AML-193 (cell line): ENCODE results near the gene MTFMT.
"Not testable (repeated sequence)": the region's sequence is repeated elsewhere in the genome, so short reads cannot be mapped to it uniquely, and the experiment has no call there.

Experiments used
- DNase-seq, 2 experiments: peaks; one replicate each; lab custom pipeline; 2025; lab: John Stamatoyannopoulos, UW

MTFMT gene

DNA sequence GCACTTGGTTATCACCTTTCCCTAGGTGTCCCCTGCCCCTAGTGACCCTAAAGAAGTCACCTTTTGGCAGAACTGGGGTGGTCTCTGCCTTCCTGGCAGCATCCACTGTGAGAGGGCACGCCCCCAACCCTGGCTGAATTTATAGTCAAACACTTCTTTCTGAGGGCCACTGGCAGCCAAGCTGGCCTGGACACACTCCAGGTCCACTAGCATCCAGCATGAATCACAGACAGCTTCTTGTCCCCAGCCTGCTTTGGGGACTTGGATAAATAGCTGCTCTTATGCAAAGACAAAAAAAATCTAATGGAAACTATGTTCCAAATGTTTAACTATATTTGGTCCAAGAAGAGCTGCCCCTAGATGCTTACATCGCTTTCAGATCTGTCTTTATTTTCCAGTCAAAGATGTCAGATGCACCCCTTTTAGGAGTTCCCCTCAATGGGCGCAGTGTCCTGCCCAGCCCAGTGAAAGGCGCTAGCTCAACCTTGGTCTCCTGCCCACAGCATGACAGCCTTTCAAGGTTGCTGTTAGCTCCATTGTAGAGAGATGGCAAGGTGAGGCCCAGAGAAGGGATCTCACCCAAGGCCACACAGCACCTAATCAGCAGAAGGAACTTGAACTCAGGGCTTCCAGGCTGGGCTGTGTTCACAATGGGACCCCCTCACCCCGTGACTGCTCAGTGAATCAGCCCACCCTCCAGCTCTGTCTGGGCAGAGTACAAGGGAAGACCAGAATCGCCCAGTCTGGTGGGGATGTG is 31.4 kb upstream of the MTFMT start:
- DNase-seq, result no peak

- DNase-seq, result no peak
Observed at GRCh38 chr15:65059931-65060596, 30.6 kb upstream of the MTFMT start.

- no peak for DNase-seq
Observed at GRCh38 chr15:65059369-65059750, 29.9 kb upstream of the MTFMT start.

DNA sequence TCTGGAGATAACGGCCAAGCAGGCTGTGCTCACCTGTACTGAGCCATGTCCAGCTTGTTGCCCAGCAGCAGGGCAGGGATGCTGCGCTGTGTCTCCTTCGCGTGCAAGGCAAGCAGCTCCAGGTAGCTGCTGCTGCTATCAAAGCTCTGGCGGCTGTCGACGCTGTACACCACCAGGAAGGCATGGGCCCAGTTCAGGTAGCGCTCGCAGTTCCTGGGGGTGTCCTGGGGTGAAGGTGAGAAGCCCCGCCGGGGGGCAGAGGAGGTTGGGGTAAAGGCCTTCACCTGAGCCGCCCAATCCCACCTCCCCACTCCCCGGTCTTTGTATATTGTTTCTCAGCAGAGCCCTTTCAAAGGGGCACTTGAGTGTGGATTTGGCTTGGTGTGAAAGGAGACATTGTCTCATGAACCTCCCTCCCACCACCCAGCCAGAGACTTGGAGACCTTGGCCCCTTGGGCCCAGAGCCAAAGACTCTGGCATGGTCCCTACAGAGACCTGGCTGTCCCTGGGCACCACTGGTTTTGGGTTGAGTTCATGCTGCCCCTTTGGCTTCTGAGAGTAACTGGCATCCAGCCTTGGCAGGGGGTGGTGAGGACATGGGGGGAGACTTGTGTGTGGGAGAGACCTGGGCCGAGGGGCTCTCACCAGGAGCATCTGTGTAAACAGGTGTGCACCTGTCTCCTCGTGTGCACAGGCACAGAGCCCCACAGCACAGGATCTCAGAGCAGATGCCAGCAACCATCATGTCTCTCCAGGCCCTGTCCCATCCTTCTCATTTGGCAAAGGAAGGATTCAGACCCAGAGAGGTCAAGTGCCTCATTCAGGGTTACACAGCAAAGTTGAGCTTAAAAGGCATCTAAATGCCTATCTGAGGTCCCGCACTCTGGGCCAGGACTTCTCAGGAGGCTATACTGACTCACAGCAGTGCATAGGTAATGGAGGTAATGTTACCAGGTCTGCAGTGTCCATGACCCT is 29.2 kb upstream of the MTFMT start:
- no peak for DNase-seq

GRCh38 chr15:65057549-65057940 is 28.1 kb upstream of the MTFMT start:
- DNase-seq, result no peak

DNA sequence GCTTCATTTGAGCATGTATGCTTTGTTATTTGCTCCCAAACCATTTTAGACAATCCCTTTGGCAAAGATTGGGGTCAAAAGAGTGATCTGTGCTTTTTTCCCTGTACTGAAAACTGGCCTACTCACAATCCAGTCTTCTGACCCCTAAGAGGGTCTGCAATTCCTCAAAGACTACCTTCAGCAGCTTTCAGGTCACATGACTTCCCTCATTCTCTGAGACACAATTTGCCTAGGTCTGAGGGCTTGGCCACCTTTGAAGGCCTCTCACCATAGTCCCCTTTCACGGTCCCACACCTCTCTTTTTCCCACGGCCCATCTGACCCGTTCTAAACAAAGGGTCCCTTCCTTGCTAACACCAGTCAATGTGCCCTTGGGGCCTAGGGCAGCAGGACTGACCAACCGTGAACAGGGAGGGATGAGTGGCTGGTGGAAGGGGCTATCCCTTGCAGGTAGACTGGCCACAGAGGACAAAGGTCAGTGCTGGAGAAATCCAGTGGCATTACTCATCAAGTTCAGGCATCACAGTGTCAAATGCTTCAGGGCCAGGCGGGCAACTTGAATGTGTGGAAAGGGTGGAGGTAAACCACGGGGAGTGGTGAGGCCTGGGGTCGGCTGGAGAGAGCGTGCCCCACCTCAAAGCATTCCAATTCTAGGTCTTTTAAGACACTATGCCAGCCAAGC is 27.6 kb upstream of the MTFMT start:
- DNase-seq, result no peak

- DNase-seq, result no peak
Observed at GRCh38 chr15:65056106-65056505, 26.7 kb upstream of the MTFMT start.

GRCh38 chr15:65055201-65055870 is 25.9 kb upstream of the MTFMT start:
- DNase-seq, result no peak

GRCh38 chr15:65054333-65055200 is 25.1 kb upstream of the MTFMT start:
- DNase-seq, result peak; percentile 32 to 39

- DNase-seq, result no peak
Observed at GRCh38 chr15:65052956-65053355, 23.5 kb upstream of the MTFMT start.

GRCh38 chr15:65051266-65051665 is 21.8 kb upstream of the MTFMT start:
- DNase-seq, result no peak

GRCh38 chr15:65050270-65050669 is 20.8 kb upstream of the MTFMT start:
- no peak for DNase-seq

DNA sequence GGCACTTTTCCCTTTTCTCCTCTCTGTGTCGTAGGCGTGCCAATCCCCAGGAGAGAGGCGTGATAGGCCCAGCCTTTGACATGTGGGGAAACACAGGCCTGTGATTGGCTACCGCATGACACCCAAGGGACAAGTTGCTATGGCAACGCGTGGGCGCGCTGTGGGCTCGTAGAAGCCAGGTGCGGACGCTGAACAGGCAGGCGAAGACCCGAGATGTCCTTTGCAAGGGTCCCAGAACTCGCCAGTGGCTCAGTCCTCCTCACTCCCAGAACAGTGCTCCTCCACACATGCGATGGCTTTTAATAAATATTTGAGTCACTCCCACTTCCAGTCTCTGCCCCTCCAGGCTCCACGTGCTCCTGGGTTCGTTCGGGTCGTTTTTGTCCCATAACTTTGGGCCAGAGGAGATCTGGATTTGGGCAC is 20.0 kb upstream of the MTFMT start:
- DNase-seq, result peak; percentile 44 to 58

GRCh38 chr15:65048241-65048640 is 18.8 kb upstream of the MTFMT start:
- DNase-seq, result no peak

- DNase-seq, result no peak
Observed at GRCh38 chr15:65044724-65045481, 15.5 kb upstream of the MTFMT start, which contains the start of gene SLC51B. TSS of gene SLC51B (plus strand) at chr15:65045387. CDS start at chr15:65050005, 4,618 bp downstream.

- DNase-seq, result not testable (repeated sequence)
Observed at GRCh38 chr15:65044218-65044617, 14.8 kb upstream of the MTFMT start.

DNA sequence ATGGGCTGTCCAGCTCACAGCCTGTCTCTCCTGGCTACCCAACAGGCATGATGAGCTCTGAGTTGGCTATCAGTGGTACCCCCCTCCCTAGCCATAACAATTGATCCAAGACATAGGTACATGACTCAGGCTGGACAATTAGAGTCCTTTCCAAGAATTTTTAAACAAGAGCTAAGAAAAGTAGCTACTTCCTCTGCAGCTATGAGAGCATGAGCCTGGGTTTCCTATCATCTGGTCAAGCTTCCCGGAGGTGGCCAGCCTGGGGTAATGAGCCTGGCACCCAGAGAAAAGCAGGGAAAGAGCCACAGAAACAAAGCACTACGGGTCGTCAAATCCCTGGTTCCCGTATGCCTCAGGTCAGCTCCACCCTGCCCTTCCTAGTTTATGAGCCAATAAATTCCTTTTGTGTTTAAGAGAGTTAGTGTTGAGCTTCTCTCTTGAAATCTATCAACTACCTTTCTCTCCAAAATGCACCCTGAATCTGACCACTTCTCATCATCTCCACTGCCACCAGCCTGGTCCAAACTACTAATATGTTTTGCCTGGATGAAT is 13.4 kb upstream of the MTFMT start:
- no peak for DNase-seq

DNA sequence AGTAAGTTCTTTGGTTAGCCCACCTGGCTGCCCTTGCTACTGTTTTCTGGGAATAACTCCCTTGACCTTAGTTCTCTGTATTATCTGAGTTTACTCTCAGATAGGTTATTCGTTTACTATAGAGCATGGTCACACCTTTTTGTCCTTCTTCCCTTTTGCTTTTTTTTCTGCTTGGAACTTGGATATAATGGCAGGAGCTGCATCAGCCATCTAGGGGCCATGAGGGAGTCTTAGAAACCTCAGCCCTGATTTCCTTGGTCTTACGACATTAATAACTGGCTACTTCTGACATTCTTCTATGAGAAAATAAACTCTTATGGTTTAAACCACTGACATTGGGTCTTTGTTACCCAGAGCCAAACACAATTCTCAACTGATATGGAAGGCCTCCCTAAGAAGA is 12.3 kb upstream of the MTFMT start:
- no peak for DNase-seq

- DNase-seq, result no peak
Observed at GRCh38 chr15:65040461-65040860, 11.0 kb upstream of the MTFMT start.
